ENCODE results near the gene NTRK1. TPM values are rescaled to one million over a fixed set of nuclear protein-coding genes. Genes with fewer than 3 reads are reported as not detected.
A peak's percentile ranks its signal among the peaks of the same experiment; 100 is the strongest.

Gene NTRK1
- total and polyA plus RNA-seq, 2 of the 4 experiments (the other 2 are of a cell fraction), result not detected

- Histone ChIP-seq H2AFZ (replicated peaks; ENCODE audit: low read length, poor library complexity) (no peak overlapping the region), H4K20me1 (ENCODE audit: insufficient read depth, low read length) (peaks cover 2% of the 10 kb centered on the region; the same call in 1 of the 2 replicates), H3K4me1 (ENCODE audit: control insufficient read depth, insufficient read depth, low read length) (peaks cover 50% of the 10 kb centered on the region), H2BK5ac (ENCODE audit: low read depth, low read length, poor library complexity, severe bottlenecking) (peak overlapping the region; percentile 92), H4K8ac (ENCODE audit: low read depth in 2 of 2, low read length in 2 of 2) (peak overlapping the region; percentile 76 to 91), H2BK120ac (ENCODE audit: low read depth, low read length) (peak overlapping the region; percentile 95), H2BK15ac (ENCODE audit: low read depth, low read length) (peak overlapping the region; percentile 53; the same call in 2 of the 3 replicates), H3K14ac (replicated peaks; ENCODE audit: low read depth, low read length) (peak overlapping the region; percentile 96), H2AK9ac (replicated peaks; ENCODE audit: low read depth, low read length, poor library complexity) (peak overlapping the region; percentile 59), H3K18ac (ENCODE audit: low read depth, low read length) (peak overlapping the region; percentile 93; the same call in 1 of the 2 replicates), H3K27ac (ENCODE audit: insufficient read depth, low read length) (peak overlapping the region; percentile 77; the same call in 1 of the 2 replicates), H3K23ac (ENCODE audit: low read depth, low read length) (peak overlapping the region; percentile 96), H3K4ac (ENCODE audit: low read depth, low read length) (peak overlapping the region; percentile 96), H3K56ac (ENCODE audit: extremely low read depth, insufficient read depth, low read length) (peak overlapping the region; percentile 76; the same call in 1 of the 2 replicates), H3K9ac (ENCODE audit: low read depth, low read length) (peak overlapping the region; percentile 62; the same call in 1 of the 2 replicates), H3K27me3 (ENCODE audit: control insufficient read depth, insufficient read depth, low read length) (no peaks in the 10 kb centered on the region), H4K5ac (ENCODE audit: low read depth, low read length) (peak overlapping the region; percentile 87), H3K9me3 (ENCODE audit: control insufficient read depth, insufficient read depth, low read length) (no peaks in the 10 kb centered on the region), H3K4me3 (ENCODE audit: insufficient read depth, low read depth, low read length) (no peak overlapping the region), H2BK20ac (ENCODE audit: low read depth, low read length) (peak overlapping the region; percentile 90; the same call in 1 of the 2 replicates), H3K79me1 (ENCODE audit: low read depth in 1 of 2, low read length in 2 of 2) (peaks cover 27 to 93% of the 10 kb centered on the region in 2 experiments), H2AK5ac (ENCODE audit: low read depth, low read length) (peak overlapping the region; percentile 92), H3K9me1 (ENCODE audit: insufficient read depth, low read length) (peaks cover 29% of the 10 kb centered on the region), H3K36me3 (ENCODE audit: control insufficient read depth, insufficient read depth, low read length) (no peaks in the 10 kb centered on the region), H4K91ac (ENCODE audit: insufficient read depth, low read depth, low read length) (peak overlapping the region; percentile 74), H3K4me2 (ENCODE audit: low read depth, low read length) (no peak overlapping the region)
- intact Hi-C loops (cut with micrococcal nuclease) (no loop called here), in situ Hi-C loops (cut with MboI; ENCODE audit: low sequenced_read_pairs) (no loop called here), dilution Hi-C loops (cut with HindIII; ENCODE audit: low sequenced_read_pairs, unreplicated experiment) (no loop called here)
- POLR2A ChIA-PET (ENCODE audit: unreplicated experiment), result no interaction called here
- DNase-seq (no peak), ATAC-seq (ENCODE audit: low read depth) (no peak)
- CTCF ChIA-PET, result interaction anchor here (1.2 kb wide), 1 partner anchor 21 kb away, joined by 3 read pairs; no protein-coding TSS in a partner anchor
- no TSS peak for BruUV-seq (replicated peaks)
- WGBS, 2 experiments (ENCODE audit: extremely low coverage in 2 of 2, insufficient read length in 1 of 2), result 77% methylated on average over 5 of the region's 12 CpGs; no CpG with 5 or more reads in 1 of the 2 experiments
- TF ChIP-seq CTCF (conservative IDR thresholded peaks at IDR 0.05; ENCODE audit: low read depth, low read length) (no peak), RAD21 (IDR thresholded peaks at IDR 0.05; ENCODE audit: low read length) (no peak), SMC3 (IDR thresholded peaks at IDR 0.05; ENCODE audit: low read depth, low read length) (no peak), MAZ (IDR thresholded peaks at IDR 0.05; ENCODE audit: borderline replicate concordance, low read depth, low read length) (no peak), MXI1 (IDR thresholded peaks at IDR 0.05; ENCODE audit: borderline replicate concordance, low read depth, low read length) (no peak), USF2 (IDR thresholded peaks at IDR 0.05; ENCODE audit: low read depth, low read length) (no peak), NFE2L2 (IDR thresholded peaks at IDR 0.05; ENCODE audit: low read depth, low read length) (no peak), BHLHE40 (IDR thresholded peaks at IDR 0.05; ENCODE audit: low read depth, low read length) (no peak), CHD1 (IDR thresholded peaks at IDR 0.05; ENCODE audit: low read depth, low read length) (no peak), MAFK (IDR thresholded peaks at IDR 0.05; ENCODE audit: low read depth, low read length) (no peak), RFX5 (IDR thresholded peaks at IDR 0.05; ENCODE audit: low read depth, low read length) (no peak), CEBPB (IDR thresholded peaks at IDR 0.05; ENCODE audit: low read depth, low read length) (no peak), POLR2A (IDR thresholded peaks at IDR 0.05; ENCODE audit: low read depth, low read length) (no peak), RCOR1 (IDR thresholded peaks at IDR 0.05; ENCODE audit: insufficient replicate concordance, low read length) (no peak), ELK1 (IDR thresholded peaks at IDR 0.05; ENCODE audit: borderline replicate concordance, low read depth, low read length) (no peak)
Observed at GRCh38 chr1:156898971-156899664, 38.5 kb downstream of the NTRK1 start.
